Psoas muscle (tissue), 8 donors: ENCODE measurements around the gene ISM2. TPM values are rescaled to one million over a fixed set of nuclear protein-coding genes. Genes with fewer than 3 reads are reported as not detected.

Source experiments
- ATAC-seq, 4 donors: fragments of 200-7000 bp; cut with Tn5 transposase; one replicate each; pipeline ENCODE4 v1.9.1; 2020; ENCODE audit warnings: moderate library complexity in 3 of 4, mild to moderate bottlenecking in 2 of 4
- DNase-seq, 2 donors: peaks; one replicate each; pipeline ENCODE4 v3.0.0-alpha.2; 2020
- H3K27ac ChIP-seq: fragments of 200-600 bp; one replicate; pipeline ENCODE4 v1.8.0; 2022
- H3K27me3 ChIP-seq, 3 donors: fragments of 200-600 bp in 1 of 3; one replicate each; pipeline versions ENCODE4 v1.6.1 to v1.8.0; 2013 to 2022; ENCODE audit warnings: low read length in 2 of 3, mild to moderate bottlenecking in 2 of 3, moderate library complexity in 1 of 3; ENCODE audit not compliant: insufficient read depth in 3 of 3
- H3K36me3 ChIP-seq, 2 donors: fragments of 200-600 bp in 1 of 2; one replicate each; pipeline versions ENCODE4 v1.6.1 to v1.8.0; 2013 to 2022; ENCODE audit warnings: low read depth in 1 of 2, mild to moderate bottlenecking in 1 of 2, moderate library complexity in 1 of 2; ENCODE audit not compliant: insufficient read depth in 1 of 2
- H3K4me1 ChIP-seq: fragments of 200-600 bp; one replicate; pipeline ENCODE4 v1.8.0; 2022
- H3K4me3 ChIP-seq: fragments of 200-600 bp; one replicate; pipeline ENCODE4 v1.8.0; 2022; ENCODE audit warnings: mild to moderate bottlenecking
- H3K9me3 ChIP-seq: fragments of 200-600 bp; one replicate; pipeline ENCODE4 v1.8.0; 2022
- WGBS, 3 donors: extraction: QIAGEN DNeasy Blood & Tissue Kit; methylation state at CpG; one replicate each; pipeline versions ENCODE4 v1.1.6 to v1.1.7; 2013; 5-methylcytosine and 5-hydroxymethylcytosine counted together
- intact Hi-C, 2 donors: fragments of 100-400 bp; cut with DNase I; formaldehyde crosslinking; loops; one replicate each; pipeline versions ENCODE4 v1.11.0 to v1.14.2; 2022
- polyA plus RNA-seq, 3 donors: library from polyadenylated mRNA; stranded (reverse); fragments of 200-250 nt; gene quantifications; one replicate each; pipeline ENCODE4 v1.2.3, GENCODE V29; 2013
- total RNA-seq, 4 donors: library from RNA; stranded (reverse); fragmentation: NEBNext Ultra II Directional in 2 of 4; extraction: Animal tissue kit (Norgen Biotek cat#: 25700) in 2 of 4; gene quantifications; one replicate each; pipeline versions ENCODE4 v1.2.1 to v1.2.4, GENCODE V29; 2021 to 2023
- TF ChIP-seq, protein P1 (sequence below): fragments of 200-600 bp; IDR thresholded peaks from one replicate; pipeline ENCODE4 v1.8.0; 2022; ENCODE audit warnings: antibody characterized with exemption
- donor health status: healthy with polysubstance abuse.
- donor health status: DM: no; HTN: no; CAD: no; lungs with moderate emphysema.
- donor health status: Bipolar disorder and iron deficiency.
- donor health status: healthy.
- donor health status: DM: yes; HTN: yes; CAD: no.
- donor health status: DM: no; HTN: no; CAD: no.
- donor health status: DM: no; HTN: no; CAD: no.
- donor health status: DM: yes; HTN: yes; CAD: no.

Gene ISM2
- total and polyA plus RNA-seq, 7 donors: 0.04 TPM; not detected in 6

DNA sequence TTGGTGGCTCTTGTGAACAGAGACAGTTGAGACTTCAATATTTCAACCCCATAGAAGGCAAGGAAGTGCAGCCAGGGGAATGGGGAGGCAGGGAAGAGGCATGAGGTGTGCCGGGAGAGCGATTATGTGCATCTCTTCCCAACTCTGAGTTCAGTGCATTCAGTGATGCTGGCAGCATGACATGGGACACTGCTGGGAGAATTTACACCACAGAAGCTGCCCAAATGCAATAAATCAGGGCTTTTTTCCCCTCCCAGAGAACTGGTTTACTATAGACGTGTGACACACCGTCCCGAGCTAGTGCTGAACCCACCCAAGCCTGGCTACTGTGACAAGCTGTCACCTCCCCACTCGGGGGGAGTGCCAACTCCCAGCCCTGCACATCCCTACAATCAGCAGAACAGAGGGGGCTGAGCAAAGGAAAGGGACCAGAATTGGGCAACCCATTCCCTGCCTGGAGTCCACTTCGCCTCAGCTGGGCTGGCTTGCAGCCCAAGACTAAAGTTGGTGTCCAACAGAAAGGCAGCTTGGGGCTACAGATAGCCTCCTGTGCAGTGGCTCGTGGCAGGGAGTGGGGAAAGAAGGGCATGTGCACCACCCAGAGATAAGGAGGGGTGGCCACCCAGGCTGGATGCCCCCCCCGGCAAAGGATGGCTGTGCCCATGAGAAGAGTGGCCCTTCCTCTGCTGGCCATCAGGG is 24.0 kb downstream of the ISM2 start:
- Histone ChIP-seq H3K27me3 (no peaks in the 10 kb centered on the region), H3K9me3 (no peaks in the 10 kb centered on the region), H3K4me3 (no peak overlapping the region), H3K36me3 (peaks cover under 1 to 7% of the 10 kb centered on the region in 2 donors), H3K4me1 (no peaks in the 10 kb centered on the region), H3K27ac (no peak overlapping the region)
- TF ChIP-seq, protein P1, sequence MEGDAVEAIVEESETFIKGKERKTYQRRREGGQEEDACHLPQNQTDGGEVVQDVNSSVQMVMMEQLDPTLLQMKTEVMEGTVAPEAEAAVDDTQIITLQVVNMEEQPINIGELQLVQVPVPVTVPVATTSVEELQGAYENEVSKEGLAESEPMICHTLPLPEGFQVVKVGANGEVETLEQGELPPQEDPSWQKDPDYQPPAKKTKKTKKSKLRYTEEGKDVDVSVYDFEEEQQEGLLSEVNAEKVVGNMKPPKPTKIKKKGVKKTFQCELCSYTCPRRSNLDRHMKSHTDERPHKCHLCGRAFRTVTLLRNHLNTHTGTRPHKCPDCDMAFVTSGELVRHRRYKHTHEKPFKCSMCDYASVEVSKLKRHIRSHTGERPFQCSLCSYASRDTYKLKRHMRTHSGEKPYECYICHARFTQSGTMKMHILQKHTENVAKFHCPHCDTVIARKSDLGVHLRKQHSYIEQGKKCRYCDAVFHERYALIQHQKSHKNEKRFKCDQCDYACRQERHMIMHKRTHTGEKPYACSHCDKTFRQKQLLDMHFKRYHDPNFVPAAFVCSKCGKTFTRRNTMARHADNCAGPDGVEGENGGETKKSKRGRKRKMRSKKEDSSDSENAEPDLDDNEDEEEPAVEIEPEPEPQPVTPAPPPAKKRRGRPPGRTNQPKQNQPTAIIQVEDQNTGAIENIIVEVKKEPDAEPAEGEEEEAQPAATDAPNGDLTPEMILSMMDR: no peak
- DNase-seq: peak in 1 of 2 donors; percentile 70
- intact Hi-C loops: no loop called here
- 32 to 43% (median 38%) methylated on average over 9 of the region's 9 CpGs for WGBS, 3 donors
- ATAC-seq: peak in 1 of 4 donors; percentile 57

DNA sequence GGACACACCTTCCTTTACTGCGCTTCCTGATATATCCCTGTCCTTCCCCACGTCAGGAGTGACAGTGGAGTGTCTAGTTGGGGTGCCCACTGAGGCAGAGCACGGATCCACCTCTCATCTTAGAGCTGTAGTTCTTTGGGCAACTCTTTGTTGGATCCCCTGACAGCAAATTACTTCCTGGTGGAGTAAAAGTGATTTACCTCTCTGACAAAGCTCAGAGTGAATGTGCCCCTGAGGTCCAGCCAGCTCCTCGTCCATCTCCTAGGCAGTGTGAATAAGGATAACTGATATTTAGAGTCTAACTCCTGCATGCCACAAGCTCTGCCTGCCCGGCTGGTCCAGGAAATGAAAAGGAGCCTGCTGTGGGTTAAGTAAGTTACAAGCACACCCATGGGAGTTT is 24.7 kb downstream of the ISM2 start:
- TF ChIP-seq, protein P1: no peak
- Histone ChIP-seq H3K4me1 (no peaks in the 10 kb centered on the region), H3K27ac (no peak overlapping the region), H3K36me3 (peaks cover 3 to 14% of the 10 kb centered on the region in 2 donors), H3K9me3 (no peaks in the 10 kb centered on the region), H3K27me3 (no peaks in the 10 kb centered on the region), H3K4me3 (no peak overlapping the region)
- intact Hi-C loops: no loop called here
- ATAC-seq (no peak), DNase-seq (no peak)
- 51 to 66% (median 54%) methylated on average over 5 of the region's 5 CpGs for WGBS, 3 donors

DNA sequence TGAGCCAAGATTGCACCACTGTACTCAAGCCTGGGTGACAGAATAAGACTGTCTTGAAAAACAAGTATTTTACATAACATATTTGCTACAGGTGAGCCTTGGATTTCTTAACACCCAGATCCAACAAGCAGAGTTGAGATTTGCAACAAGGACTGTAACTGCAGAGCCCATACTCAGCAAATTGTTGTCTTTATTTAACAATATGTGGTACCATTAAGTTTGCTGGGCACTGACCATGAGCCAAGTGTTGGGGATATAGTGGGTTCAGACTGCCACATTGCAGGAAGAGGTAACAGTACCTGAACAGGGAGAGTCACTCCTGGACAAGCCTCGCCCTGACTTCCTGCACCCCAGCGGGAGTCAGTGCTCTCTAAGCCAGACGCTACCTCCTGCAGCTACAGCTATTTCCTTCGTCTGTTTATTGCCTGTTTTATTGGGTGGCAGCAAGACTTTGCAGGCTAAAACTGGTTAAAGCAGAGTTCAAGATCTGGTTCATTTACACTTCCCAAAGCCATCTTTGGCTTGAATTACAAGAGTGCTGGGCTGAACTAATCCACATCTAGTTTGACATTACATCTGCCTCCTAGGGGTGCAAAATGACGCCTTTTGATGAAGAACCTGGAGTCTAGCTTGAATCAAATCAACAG is 28.3 kb downstream of the ISM2 start:
- Histone ChIP-seq H3K27me3 (no peaks in the 10 kb centered on the region), H3K36me3 (peaks cover 17 to 49% of the 10 kb centered on the region in 2 donors), H3K4me1 (no peaks in the 10 kb centered on the region), H3K27ac (no peak overlapping the region), H3K4me3 (no peak overlapping the region), H3K9me3 (no peaks in the 10 kb centered on the region)
- WGBS, 3 donors: 64 to 74% (median 68%) methylated on average over 5 of the region's 5 CpGs
- DNase-seq (no peak), ATAC-seq (peak in 1 of 4 donors; percentile 35)
- TF ChIP-seq, protein P1: no peak
- intact Hi-C loops: no loop called here

DNA sequence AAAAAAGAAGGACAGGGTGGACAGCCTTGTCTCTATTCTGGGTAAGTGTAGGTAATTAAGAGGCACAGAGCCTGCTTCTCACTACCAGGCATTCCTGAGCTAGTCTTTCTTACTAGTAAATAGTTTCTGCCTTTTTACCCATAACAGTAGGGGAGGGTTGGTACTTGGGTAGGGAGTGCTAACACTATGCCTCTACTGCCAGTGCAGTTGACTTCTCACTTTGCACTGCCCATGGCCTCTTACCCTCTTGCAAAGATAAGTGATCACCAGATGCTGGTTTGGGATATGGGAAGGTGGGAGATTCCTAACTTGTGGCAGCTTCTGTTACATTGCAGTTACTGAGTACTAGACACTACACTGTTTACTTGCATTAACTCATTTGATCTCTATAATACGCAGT is 29.1 kb downstream of the ISM2 start:
- DNase-seq (no peak), ATAC-seq (no peak)
- H3K4me3 ChIP-seq: no peak overlapping the region
- no peaks in the 10 kb centered on the region for H3K4me1 ChIP-seq
- no peaks in the 10 kb centered on the region for H3K9me3 ChIP-seq
- no peak overlapping the region for H3K27ac ChIP-seq
- intact Hi-C loops: no loop called here
- H3K27me3 ChIP-seq: no peaks in the 10 kb centered on the region
- peaks cover 18 to 57% of the 10 kb centered on the region in 2 donors for H3K36me3 ChIP-seq
- TF ChIP-seq, protein P1: no peak
- 83 to 94% (median 90%) methylated on average over 1 of the region's 1 CpG for WGBS, 3 donors
